ENCODE results near the gene ERCC3.

DNA sequence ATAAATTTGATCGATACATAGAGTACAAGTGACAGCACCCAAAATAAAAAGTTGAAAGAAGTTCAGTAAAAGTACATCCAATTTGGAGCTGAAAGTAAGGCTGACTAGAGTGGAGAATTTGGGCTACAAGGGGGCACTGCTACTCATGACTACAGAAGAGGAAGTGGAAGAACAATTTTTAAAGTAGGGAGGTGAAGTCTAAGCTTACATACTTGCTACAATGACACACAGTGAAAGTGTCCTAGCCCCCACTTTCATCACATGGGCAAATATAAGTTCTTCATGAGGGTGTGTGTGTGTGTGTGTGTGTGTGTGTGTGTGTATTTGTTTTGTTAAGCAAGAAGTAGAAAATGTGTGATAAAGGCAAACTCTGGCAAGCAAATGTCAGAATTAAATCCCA lies 48.2 kb upstream of the ERCC3 start:
- TF ChIP-seq, protein P1, sequence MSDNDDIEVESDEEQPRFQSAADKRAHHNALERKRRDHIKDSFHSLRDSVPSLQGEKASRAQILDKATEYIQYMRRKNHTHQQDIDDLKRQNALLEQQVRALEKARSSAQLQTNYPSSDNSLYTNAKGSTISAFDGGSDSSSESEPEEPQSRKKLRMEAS (CRISPR knock-in tag; IDR thresholded peaks at IDR 0.05): no peak
- TF ChIP-seq, protein P2, sequence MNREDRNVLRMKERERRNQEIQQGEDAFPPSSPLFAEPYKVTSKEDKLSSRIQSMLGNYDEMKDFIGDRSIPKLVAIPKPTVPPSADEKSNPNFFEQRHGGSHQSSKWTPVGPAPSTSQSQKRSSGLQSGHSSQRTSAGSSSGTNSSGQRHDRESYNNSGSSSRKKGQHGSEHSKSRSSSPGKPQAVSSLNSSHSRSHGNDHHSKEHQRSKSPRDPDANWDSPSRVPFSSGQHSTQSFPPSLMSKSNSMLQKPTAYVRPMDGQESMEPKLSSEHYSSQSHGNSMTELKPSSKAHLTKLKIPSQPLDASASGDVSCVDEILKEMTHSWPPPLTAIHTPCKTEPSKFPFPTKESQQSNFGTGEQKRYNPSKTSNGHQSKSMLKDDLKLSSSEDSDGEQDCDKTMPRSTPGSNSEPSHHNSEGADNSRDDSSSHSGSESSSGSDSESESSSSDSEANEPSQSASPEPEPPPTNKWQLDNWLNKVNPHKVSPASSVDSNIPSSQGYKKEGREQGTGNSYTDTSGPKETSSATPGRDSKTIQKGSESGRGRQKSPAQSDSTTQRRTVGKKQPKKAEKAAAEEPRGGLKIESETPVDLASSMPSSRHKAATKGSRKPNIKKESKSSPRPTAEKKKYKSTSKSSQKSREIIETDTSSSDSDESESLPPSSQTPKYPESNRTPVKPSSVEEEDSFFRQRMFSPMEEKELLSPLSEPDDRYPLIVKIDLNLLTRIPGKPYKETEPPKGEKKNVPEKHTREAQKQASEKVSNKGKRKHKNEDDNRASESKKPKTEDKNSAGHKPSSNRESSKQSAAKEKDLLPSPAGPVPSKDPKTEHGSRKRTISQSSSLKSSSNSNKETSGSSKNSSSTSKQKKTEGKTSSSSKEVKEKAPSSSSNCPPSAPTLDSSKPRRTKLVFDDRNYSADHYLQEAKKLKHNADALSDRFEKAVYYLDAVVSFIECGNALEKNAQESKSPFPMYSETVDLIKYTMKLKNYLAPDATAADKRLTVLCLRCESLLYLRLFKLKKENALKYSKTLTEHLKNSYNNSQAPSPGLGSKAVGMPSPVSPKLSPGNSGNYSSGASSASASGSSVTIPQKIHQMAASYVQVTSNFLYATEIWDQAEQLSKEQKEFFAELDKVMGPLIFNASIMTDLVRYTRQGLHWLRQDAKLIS (CRISPR knock-in tag; IDR thresholded peaks at IDR 0.05; ENCODE audit: borderline replicate concordance): no peak
- no peak for TF ChIP-seq ZBTB21 (CRISPR knock-in tag; IDR thresholded peaks at IDR 0.05; ENCODE audit: borderline replicate concordance)
- no peak for TF ChIP-seq JUN (CRISPR knock-in tag; IDR thresholded peaks at IDR 0.05)
- TF ChIP-seq ZNF423 (CRISPR knock-in tag; IDR thresholded peaks at IDR 0.05): no peak
- no peak for TF ChIP-seq NR1H2 (CRISPR knock-in tag; IDR thresholded peaks at IDR 0.05)
- TF ChIP-seq, protein P3, sequence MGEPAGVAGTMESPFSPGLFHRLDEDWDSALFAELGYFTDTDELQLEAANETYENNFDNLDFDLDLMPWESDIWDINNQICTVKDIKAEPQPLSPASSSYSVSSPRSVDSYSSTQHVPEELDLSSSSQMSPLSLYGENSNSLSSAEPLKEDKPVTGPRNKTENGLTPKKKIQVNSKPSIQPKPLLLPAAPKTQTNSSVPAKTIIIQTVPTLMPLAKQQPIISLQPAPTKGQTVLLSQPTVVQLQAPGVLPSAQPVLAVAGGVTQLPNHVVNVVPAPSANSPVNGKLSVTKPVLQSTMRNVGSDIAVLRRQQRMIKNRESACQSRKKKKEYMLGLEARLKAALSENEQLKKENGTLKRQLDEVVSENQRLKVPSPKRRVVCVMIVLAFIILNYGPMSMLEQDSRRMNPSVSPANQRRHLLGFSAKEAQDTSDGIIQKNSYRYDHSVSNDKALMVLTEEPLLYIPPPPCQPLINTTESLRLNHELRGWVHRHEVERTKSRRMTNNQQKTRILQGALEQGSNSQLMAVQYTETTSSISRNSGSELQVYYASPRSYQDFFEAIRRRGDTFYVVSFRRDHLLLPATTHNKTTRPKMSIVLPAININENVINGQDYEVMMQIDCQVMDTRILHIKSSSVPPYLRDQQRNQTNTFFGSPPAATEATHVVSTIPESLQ (CRISPR knock-in tag; IDR thresholded peaks at IDR 0.05): no peak
- no peak for TF ChIP-seq FOXJ3 (CRISPR knock-in tag; IDR thresholded peaks at IDR 0.05; ENCODE audit: borderline replicate concordance)
- TF ChIP-seq, protein P4, sequence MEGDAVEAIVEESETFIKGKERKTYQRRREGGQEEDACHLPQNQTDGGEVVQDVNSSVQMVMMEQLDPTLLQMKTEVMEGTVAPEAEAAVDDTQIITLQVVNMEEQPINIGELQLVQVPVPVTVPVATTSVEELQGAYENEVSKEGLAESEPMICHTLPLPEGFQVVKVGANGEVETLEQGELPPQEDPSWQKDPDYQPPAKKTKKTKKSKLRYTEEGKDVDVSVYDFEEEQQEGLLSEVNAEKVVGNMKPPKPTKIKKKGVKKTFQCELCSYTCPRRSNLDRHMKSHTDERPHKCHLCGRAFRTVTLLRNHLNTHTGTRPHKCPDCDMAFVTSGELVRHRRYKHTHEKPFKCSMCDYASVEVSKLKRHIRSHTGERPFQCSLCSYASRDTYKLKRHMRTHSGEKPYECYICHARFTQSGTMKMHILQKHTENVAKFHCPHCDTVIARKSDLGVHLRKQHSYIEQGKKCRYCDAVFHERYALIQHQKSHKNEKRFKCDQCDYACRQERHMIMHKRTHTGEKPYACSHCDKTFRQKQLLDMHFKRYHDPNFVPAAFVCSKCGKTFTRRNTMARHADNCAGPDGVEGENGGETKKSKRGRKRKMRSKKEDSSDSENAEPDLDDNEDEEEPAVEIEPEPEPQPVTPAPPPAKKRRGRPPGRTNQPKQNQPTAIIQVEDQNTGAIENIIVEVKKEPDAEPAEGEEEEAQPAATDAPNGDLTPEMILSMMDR (IDR thresholded peaks at IDR 0.05): no peak
- TF ChIP-seq, protein P5, sequence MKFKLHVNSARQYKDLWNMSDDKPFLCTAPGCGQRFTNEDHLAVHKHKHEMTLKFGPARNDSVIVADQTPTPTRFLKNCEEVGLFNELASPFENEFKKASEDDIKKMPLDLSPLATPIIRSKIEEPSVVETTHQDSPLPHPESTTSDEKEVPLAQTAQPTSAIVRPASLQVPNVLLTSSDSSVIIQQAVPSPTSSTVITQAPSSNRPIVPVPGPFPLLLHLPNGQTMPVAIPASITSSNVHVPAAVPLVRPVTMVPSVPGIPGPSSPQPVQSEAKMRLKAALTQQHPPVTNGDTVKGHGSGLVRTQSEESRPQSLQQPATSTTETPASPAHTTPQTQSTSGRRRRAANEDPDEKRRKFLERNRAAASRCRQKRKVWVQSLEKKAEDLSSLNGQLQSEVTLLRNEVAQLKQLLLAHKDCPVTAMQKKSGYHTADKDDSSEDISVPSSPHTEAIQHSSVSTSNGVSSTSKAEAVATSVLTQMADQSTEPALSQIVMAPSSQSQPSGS (CRISPR knock-in tag; IDR thresholded peaks at IDR 0.05; ENCODE audit: borderline replicate concordance, low read depth): no peak
- no peak for TF ChIP-seq TEAD4 (CRISPR knock-in tag; IDR thresholded peaks at IDR 0.05)
- no peak for TF ChIP-seq HMGA2 (CRISPR knock-in tag; IDR thresholded peaks at IDR 0.05)
